NCI-H345 (cell line): ENCODE results near the gene NOL4L.
A peak's percentile ranks its signal among the peaks of the same experiment; 100 is the strongest.

Experiments
- DNase-seq: peaks from one replicate; lab custom pipeline; 2025; lab: John Stamatoyannopoulos, UW

Gene NOL4L

DNA sequence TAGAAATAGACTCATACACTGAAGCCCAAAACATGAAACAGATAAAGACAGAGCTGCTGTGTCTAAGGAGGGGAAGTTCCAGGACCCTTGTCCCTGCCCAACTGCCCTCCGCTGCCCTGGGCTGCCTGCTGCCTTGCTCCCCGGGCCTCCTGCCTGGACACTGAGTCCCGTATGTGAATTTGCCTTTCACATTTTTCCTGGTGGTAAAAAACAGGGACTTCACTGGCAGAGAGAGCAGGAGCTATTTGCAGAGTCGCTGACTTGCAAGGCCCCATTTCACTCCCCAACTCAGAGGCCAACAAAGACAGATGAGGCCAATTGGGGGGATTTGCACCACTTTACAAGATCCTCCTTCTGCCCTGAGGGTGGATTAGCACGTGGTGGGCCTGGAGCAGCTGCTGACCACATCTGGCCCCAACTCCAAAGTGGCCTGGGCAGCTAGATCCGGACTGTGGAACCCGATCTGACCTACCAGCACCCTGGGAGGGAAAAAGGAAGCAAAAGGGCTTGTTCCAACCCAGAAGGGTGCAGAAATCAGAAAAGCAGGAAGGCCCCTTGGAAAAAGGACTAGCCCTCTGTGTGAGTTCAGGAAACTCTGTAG lies 61.4 kb downstream of the NOL4L start:
- DNase-seq, result no peak

GRCh38 chr20:32522776-32523612 lies 62.1 kb downstream of the NOL4L start:
- DNase-seq, result peak; percentile 87

DNA sequence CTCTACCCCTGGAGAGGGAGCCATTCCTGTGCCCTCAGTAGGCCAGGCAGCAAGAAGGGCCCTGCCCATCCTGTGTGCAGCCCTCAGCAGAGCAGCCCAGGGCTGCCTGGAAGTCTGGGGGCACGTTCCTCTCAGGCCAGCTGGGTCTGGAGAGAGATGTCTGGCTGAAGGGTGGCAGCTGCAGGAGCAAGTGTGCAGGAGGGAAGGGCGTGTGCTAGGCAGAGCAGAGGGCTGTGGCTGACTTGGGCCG lies 62.7 kb downstream of the NOL4L start:
- DNase-seq, result peak; percentile 51

DNA sequence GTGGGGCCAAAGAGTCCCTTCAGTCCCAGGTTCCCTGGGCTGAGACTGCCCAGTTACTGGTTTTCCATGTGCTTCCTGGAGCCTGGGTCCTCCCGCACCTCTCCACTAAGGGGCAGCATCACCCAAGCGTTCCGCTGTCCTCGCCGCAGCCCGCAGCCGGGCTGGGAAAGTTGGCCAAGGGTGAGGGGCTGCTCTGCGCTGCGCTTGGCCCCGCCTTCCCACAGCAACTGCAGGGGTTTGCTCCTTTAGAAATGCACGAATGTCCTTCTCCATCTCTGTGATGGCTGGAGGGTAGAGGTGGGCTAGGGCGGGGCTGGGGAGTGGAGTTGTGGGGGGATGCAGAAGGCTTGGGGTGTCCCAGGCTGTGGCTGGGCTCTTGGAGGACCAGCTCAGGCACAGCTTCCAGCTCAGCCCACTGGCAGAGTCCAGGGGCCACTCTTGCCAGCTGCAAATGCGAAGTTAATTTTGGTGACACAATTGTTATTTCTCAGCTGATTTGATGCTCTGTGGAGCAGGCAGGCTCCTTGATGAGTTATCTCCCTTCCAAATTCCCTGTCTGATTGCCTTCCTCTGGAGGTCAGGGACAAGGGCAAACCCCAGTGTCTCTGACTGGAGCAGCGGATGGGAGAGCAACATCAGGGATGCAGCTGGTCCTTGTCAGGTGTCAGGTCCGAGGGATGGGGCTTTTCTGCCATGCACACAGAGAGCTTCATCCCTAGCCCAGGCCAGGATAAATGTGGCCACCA lies 63.2 kb downstream of the NOL4L start:
- DNase-seq, result peak; percentile 78

DNA sequence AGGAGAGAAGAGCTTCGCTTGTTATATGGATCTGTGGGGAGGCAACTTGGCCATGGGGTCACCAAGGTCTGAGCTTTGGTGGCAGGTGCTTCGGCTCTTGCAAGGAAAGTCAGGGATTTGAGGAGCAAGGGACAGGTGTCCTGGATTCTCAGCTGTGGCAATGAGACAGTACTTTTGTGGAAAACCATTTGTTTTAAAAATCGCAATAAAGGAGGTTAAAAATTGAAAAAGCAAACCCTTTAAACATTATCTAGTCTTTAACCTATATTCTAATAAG lies 64.3 kb downstream of the NOL4L start:
- no peak for DNase-seq

DNA sequence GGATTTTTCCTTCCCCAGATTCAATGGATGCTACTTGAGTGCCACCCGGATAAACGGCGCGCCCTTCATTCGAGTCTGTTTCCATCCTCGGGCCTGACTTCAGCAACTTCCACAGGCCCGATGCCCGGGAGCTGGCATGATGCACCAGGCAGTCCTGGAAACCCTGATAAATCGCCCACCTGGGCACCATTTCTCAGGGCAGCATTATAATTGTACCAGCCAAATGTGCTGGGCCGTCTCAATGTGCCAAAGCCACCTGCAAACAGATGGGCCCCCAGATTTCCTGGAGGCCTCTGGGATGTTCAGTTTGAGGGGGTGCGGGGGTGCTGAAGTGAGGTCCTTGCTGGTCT lies 65.8 kb downstream of the NOL4L start:
- no peak for DNase-seq

- DNase-seq, result no peak
These were observed 66.3 kb downstream of the NOL4L start for GRCh38 chr20:32518593-32519380.

DNA sequence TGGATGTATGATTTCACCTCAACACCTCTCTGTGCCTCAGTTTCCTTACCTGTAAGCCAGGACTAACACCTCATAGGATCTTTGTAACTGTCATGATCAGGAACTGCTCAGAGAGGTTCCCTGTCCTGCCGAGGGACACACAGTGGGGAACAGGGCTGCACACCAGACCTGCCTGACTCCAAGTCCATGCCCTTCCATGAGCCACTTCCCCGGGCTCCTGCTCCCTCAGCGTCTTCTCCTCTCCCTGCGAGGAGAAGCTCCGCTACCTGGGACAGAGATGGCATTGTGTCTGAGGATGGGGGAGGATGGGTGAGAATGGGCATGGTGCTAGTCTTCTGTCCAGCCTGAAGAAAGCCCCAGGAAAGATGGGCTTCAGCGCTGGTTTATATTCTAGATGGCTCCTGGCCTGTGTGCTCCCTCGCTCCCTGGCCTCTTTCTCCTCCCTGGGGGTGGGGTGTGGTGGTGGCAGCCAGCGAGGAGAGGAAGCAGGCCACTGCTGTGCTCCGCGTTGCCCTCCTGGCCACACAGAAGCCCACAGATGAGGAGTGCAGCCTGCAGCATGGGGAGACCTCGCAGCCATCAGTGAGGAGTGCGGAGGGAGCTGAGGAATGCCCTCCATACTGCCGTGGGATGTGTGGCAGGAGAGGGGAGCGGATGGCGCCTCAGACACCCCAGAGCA lies 67.1 kb downstream of the NOL4L start:
- DNase-seq, result no peak

DNA sequence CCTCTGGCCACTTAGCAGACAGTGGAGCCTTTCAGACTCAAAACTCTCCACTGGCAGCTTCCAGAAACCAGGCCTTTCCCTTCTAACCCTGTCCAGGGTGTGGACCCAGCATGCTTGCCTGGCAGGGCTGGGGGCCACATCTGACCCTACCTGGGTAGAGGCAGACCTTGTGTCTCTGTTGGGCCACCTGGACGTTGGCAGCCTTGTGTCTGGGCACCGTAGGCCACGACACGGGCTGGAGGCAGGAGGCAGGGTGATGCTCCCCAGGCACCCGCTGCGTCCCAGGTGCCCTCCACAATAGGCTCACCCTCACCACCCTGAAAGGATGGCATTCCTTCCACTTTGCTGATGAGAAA lies 67.6 kb downstream of the NOL4L start:
- DNase-seq, result no peak

- DNase-seq, result no peak
These were observed 68.3 kb downstream of the NOL4L start for GRCh38 chr20:32516583-32517517.

- DNase-seq, result no peak
These were observed 69.5 kb downstream of the NOL4L start for GRCh38 chr20:32515631-32516101.

DNA sequence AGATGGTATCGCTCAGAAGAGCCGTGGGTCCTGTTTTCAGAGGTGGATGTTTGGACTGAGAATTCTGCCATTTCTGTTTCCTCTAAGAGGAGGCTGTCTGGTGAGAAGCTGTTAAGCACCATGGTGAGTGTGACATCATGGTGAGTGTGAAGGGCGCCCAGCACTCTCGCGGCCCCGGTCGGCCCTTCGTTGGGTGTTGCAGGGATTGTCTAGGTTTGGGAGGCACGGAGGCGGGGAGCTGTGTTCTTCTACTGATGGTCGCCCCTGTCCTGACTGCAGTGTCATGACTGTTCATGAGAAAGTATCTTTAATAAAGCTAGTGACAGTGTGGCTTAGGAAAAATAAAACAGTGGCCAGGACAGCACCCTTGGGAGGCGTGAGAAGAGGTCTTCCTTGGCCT lies 70.4 kb downstream of the NOL4L start:
- DNase-seq, result no peak

DNA sequence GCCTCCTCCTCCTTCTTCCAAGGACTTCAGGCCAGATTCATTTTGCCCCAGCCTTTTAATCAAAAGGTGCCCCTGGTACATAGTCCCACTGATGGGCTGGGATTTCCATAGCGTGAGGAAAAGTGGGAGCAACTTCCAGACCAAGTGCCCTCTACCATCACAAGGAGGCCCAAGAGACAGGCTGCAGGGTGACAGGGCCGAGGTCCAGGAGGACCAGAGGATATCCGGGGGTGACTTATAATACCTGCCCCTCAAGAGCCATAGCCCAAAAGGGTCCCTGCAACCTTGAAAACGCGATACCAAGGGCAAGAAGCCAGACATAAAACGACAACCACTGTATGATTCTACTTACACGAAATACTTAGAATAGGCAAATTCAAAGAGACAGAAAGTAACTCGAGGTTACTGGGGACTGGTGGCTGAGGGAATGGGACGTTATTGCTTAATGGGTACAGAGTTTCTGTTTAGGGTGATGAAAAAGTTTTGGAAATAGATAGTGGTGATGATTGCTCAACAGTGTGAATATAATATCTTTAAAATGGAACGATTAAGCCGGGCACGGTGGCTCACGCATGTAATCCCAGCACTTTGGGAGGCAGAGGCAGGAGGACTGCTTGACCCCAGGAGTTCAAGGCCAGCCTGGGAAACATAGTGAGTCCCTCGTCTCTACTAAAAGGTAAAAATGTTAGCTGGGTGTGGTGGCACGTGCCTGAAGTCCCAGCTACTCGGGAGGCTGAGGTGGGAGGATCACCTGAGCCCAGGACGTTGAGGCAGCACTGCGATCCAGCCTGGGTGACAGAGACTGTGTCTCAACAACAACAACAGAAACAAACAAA lies 71.9 kb downstream of the NOL4L start:
- no peak for DNase-seq

DNA sequence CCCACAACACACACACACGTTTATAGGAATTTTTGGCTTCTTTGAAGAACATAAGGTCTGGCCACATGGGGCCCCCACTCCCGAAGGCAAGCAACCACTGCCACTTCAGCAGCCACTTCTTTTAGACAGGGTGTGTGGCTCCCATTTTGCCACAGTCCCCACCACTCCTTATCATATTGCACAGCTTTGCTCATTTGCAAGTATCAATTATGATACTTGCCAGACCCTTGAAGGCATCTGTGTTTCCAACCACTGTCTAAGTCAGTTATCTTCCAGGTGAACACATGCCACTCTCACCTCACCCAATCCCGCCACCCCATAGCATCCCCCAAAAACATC lies 73.1 kb downstream of the NOL4L start:
- no peak for DNase-seq

- no peak for DNase-seq
These were observed 73.6 kb downstream of the NOL4L start for GRCh38 chr20:32511358-32512046.

DNA sequence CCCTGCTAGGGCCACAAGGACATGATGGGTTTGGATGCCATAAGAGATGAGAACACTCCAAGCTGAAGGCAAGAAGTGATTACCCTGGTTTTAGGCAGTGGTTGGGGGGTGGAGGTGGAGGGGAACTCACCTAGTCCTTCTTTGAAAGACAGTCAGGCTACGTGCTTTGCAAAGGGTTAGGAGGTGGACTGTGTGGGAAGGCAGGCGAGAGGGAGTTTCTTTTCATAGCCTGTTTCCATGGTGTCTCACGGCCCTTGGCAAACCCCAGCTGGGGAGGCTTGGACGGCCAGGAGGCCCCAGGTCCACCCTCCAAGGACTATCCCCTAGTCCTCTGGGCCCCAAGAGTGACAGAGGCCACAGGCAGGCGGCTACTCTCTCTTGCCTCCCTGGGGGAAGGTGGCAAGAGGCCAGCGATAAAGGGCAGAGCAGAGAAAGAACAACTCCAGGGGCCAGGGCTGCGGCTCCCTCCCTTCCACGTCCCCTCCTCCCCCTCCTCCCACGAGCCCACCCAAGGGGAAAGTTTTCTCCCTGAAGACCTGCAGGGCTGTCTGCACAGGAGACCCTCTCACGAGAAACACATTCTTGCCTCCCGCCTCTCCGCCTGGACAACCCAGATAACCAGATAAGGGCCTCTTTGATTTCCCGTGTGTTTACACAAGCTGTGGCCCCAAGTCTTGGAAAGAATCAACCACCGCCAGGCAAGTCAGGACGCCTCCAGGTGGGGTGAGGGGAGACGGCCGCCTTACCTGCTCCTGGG lies 74.4 kb downstream of the NOL4L start:
- no peak for DNase-seq

- DNase-seq, result no peak
These were observed 75.0 kb downstream of the NOL4L start for GRCh38 chr20:32510120-32510600.

GRCh38 chr20:32509639-32510066 lies 75.5 kb downstream of the NOL4L start:
- DNase-seq, result no peak

- no peak for DNase-seq
These were observed 76.4 kb downstream of the NOL4L start for GRCh38 chr20:32508775-32509119.
